Measurements from ENCODE around the gene MAP4K5.

DNA sequence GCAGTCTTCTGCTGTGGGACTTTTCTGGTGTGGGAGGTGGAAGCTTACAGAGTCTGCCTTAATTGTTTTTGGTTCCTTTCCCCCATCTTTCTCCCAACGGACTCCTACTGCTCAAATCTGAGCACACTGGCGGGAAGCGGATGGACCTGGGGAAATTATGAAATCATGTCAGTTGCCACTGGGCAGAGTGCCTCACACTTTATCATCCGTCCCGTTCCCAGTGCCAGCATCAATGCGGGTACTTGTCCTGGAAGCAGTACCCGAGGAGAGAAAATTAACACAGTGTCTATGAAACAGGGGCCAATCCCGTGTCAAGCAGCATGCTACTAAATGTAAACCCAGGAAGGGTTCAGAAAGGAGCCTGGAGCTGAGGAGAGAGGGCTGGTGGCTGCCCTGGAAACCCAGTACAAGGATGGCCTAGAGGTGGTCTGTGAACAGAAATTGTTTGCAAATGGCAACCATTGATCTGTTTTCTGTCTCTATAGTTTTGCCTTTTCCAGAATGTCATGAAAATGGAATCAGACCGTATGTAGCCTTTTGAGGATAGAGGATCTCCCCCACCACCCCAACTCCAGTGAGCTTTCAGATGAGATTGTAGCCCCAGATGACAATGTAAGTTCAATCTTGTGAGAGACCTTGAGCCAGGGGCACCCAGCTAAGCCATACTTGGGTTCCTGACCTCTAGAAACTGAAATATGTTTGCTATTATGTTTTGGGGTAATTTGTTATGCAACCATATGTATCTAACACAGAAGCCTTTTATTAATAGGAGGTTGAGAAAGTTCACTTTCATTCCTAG, 134.8 kb downstream of the MAP4K5 start:
- TF ChIP-seq ELF1 (IDR thresholded peaks at IDR 0.05; ENCODE audit: borderline replicate concordance, low read depth) (no peak), TCF7L2 (IDR thresholded peaks at IDR 0.05; ENCODE audit: borderline replicate concordance, extremely low read depth, insufficient read depth, insufficient read length) (no peak), EZH2 (IDR thresholded peaks at IDR 0.05) (no peak), POLR2A (IDR thresholded peaks at IDR 0.05; ENCODE audit: borderline replicate concordance, extremely low read depth, insufficient read depth, insufficient read length) (no peak), RAD21 (IDR thresholded peaks at IDR 0.05; ENCODE audit: low read depth) (no peak), JUND (IDR thresholded peaks at IDR 0.05) (no peak), SP1 (IDR thresholded peaks at IDR 0.05; ENCODE audit: low read depth) (no peak), EZH2phosphoT487 (IDR thresholded peaks at IDR 0.05; ENCODE audit: borderline replicate concordance) (no peak), CBX3 (IDR thresholded peaks at IDR 0.05; ENCODE audit: low read depth) (no peak), EGR1 (IDR thresholded peaks at IDR 0.05; ENCODE audit: low read depth) (no peak)
- TF ChIP-seq, protein P1, sequence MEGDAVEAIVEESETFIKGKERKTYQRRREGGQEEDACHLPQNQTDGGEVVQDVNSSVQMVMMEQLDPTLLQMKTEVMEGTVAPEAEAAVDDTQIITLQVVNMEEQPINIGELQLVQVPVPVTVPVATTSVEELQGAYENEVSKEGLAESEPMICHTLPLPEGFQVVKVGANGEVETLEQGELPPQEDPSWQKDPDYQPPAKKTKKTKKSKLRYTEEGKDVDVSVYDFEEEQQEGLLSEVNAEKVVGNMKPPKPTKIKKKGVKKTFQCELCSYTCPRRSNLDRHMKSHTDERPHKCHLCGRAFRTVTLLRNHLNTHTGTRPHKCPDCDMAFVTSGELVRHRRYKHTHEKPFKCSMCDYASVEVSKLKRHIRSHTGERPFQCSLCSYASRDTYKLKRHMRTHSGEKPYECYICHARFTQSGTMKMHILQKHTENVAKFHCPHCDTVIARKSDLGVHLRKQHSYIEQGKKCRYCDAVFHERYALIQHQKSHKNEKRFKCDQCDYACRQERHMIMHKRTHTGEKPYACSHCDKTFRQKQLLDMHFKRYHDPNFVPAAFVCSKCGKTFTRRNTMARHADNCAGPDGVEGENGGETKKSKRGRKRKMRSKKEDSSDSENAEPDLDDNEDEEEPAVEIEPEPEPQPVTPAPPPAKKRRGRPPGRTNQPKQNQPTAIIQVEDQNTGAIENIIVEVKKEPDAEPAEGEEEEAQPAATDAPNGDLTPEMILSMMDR (IDR thresholded peaks at IDR 0.05 in 2 of 3, conservative IDR thresholded peaks at IDR 0.05 in 1 of 3; ENCODE audit: borderline replicate concordance in 1 of 3, insufficient read depth in 1 of 3, low read depth in 2 of 3, low read length in 2 of 3) = no peak
- TF ChIP-seq, protein P2, sequence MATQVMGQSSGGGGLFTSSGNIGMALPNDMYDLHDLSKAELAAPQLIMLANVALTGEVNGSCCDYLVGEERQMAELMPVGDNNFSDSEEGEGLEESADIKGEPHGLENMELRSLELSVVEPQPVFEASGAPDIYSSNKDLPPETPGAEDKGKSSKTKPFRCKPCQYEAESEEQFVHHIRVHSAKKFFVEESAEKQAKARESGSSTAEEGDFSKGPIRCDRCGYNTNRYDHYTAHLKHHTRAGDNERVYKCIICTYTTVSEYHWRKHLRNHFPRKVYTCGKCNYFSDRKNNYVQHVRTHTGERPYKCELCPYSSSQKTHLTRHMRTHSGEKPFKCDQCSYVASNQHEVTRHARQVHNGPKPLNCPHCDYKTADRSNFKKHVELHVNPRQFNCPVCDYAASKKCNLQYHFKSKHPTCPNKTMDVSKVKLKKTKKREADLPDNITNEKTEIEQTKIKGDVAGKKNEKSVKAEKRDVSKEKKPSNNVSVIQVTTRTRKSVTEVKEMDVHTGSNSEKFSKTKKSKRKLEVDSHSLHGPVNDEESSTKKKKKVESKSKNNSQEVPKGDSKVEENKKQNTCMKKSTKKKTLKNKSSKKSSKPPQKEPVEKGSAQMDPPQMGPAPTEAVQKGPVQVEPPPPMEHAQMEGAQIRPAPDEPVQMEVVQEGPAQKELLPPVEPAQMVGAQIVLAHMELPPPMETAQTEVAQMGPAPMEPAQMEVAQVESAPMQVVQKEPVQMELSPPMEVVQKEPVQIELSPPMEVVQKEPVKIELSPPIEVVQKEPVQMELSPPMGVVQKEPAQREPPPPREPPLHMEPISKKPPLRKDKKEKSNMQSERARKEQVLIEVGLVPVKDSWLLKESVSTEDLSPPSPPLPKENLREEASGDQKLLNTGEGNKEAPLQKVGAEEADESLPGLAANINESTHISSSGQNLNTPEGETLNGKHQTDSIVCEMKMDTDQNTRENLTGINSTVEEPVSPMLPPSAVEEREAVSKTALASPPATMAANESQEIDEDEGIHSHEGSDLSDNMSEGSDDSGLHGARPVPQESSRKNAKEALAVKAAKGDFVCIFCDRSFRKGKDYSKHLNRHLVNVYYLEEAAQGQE (IDR thresholded peaks at IDR 0.05; ENCODE audit: low read depth) = no peak
- TF ChIP-seq, protein P3, sequence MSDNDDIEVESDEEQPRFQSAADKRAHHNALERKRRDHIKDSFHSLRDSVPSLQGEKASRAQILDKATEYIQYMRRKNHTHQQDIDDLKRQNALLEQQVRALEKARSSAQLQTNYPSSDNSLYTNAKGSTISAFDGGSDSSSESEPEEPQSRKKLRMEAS (IDR thresholded peaks at IDR 0.05) = no peak
- TF ChIP-seq, protein P4, sequence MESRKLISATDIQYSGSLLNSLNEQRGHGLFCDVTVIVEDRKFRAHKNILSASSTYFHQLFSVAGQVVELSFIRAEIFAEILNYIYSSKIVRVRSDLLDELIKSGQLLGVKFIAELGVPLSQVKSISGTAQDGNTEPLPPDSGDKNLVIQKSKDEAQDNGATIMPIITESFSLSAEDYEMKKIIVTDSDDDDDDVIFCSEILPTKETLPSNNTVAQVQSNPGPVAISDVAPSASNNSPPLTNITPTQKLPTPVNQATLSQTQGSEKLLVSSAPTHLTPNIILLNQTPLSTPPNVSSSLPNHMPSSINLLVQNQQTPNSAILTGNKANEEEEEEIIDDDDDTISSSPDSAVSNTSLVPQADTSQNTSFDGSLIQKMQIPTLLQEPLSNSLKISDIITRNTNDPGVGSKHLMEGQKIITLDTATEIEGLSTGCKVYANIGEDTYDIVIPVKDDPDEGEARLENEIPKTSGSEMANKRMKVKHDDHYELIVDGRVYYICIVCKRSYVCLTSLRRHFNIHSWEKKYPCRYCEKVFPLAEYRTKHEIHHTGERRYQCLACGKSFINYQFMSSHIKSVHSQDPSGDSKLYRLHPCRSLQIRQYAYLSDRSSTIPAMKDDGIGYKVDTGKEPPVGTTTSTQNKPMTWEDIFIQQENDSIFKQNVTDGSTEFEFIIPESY (IDR thresholded peaks at IDR 0.05; ENCODE audit: extremely low read depth, insufficient replicate concordance, low read length) = no peak
